A549 treated with CpdA at 1 μM for 4 hours (cell line): ENCODE data around the gene OR4F17. TPM values are rescaled to one million over a fixed set of nuclear protein-coding genes. Genes with fewer than 3 reads are reported as not detected.

Source experiments
- total RNA-seq: library from RNA; stranded (reverse); fragments of 200-300 nt; extraction: Qiagen RNA extraction; gene quantifications from 5 replicates; pipeline ENCODE4 v1.2.3, GENCODE V29; 2022; ENCODE audit warnings: low read depth

OR4F17 gene
- total RNA-seq, result not detected in 5 replicates

GRCh38 chr19:106804-107203, at the start of gene OR4F17:
OR4F17 (plus strand) TSS chr19:107104; CDS start chr19:110679, 3,575 bp downstream.

Other genes starting within 250 kb of the OR4F17 start
- gene PLPP2, start 184.3 kb downstream of the OR4F17 start, total RNA-seq, result 75.3 to 116 TPM (median 112 TPM) in 5 replicates
- gene MIER2, start 237.7 kb downstream of the OR4F17 start, total RNA-seq, result 14.4 to 22.9 TPM (median 18.8 TPM) in 5 replicates